GM19351 (cell line): ENCODE results near the gene BTNL3.
A peak's percentile ranks its signal among the peaks of the same experiment; 100 is the strongest.
"Not testable (repeated sequence)": the region's sequence is repeated elsewhere in the genome, so short reads cannot be mapped to it uniquely, and the experiment has no call there.

ENCODE experiments used
- ATAC-seq: cut with Tn5 transposase; IDR thresholded peaks from one replicate; pipeline ENCODE4 v1.9.1; 2021; ENCODE audit warnings: mild to moderate bottlenecking, moderate library complexity; ENCODE audit not compliant: unreplicated experiment

BTNL3 gene

DNA sequence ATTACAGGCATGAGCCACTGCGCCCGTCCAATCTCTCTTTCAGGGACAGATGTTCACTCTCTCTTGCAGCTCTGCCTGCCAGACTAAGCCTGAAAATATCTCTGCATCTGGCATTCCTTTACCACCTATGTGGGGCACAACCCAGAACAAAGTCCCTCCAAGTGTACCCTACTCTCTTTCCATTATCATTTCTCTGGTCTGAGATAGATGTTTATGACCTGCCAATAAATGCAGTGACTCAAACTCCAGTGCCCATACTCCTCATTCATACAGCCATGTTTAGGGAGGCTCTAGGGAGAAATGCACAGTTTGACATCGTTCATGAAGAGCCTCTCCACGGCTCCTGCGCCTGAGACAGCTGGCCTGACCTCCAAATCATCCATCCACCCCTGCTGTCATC lies at the start of gene BTNL3:
Gene BTNL3 (plus strand): TSS at position 255 of the 400 bp plus-strand sequence. CDS start 183 bp downstream, outside the sequence.
- ATAC-seq: no peak

- ATAC-seq: no peak
Measured at GRCh38 chr5:180950291-180950949, 38.2 kb upstream of the BTNL3 start.

DNA sequence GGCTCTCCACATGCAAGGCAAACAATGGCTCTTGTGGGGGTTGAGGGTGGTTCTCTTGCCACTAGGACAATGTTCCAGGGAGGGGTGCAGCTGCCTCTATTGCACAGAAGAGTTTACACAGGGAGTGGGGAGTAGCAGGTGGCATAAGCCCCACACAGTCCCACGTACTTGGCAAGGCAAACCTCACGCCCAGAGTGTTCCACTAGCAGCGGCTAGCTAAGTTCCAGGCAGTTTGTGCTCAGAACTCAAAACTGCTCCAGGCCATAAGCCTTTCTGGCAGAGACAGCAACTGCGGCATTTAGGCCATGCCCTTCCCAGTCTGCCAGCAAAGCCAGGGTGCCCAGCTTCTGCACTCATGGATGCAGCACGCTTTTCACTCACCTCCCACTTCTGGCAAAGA lies 29.0 kb upstream of the BTNL3 start:
- ATAC-seq: no peak

DNA sequence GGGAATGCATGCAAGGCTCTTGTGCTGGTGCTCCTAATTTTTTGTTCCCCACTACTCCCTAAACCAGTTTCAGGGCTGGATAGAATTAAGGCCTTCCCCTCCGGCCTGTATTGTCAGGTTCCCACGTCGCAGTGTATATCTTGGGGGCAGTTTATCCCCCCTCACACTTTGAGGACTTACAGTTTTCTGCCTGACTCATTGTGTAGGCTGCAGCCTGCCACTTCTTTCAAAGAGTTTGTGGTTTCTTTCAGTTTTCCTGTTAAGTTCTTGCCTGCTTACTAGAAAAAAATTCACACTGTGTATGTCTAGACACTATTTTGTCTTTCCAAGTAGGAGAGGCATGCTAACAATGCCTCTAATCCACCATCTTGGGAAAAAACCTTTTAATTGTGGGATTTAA lies 28.4 kb upstream of the BTNL3 start:
- ATAC-seq: no peak

GRCh38 chr5:180969406-180969805 lies 19.2 kb upstream of the BTNL3 start:
- no peak for ATAC-seq

- no peak for ATAC-seq
Measured at GRCh38 chr5:180970336-180970735, 18.3 kb upstream of the BTNL3 start.

DNA sequence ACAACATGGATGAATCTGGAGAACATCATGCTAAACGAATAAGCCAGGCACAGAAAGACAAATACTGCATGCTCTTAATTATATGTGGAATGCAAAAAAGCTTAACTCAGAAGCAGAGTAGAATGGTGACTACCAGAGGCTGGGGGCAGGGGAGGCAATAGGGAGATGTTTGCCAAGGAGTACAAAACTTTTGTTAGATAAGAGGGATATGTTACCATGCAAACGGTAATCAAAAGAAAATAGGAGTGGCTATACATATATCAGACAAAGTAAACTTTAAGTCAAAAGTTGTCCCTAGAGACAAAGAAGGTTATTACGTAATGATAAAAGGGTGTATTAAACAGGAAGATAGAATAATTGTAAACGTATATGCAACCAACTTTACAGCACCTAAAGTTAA lies 17.8 kb upstream of the BTNL3 start:
- no peak for ATAC-seq

GRCh38 chr5:180974612-180975315 lies 13.9 kb upstream of the BTNL3 start:
- ATAC-seq: no peak

DNA sequence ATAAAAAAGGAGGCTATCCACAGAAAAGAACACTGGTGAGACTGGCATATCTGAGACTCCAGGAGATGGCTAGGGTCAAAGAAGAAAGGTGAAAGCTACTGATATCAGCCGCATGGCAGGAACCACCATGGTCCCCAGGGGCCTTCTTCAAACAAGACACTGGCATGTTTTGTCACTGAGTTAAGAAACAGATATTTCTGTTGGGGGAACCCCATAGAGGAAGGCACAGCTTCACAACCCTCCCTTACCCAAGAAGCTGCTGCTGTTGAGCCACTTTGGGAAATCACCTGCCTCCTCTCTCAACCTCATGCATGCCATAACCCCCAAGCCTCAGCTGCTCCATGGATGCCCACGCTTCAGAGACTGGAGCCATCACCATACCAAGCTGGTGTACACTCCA lies 13.3 kb upstream of the BTNL3 start:
- peak; percentile 78 for ATAC-seq

DNA sequence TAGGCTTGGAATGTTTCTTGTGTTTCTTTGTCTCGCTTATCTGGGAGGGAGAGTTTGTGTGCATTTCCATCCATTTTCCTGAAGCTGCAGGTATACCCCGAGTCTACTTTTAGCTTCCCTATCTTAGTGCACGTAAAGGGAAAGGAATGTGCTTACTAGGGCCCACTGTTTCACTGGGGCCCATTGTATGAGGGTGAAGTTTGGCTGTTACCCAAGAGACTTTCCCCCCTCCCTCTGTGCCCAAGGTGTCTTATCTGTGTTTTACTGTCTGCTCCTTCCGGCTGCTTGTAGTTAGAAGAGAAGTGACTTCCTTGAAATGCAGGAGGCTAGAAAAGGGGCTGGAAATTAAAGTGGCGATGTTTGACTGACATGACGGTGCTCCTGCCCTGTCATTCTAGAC lies 12.1 kb upstream of the BTNL3 start:
- no peak for ATAC-seq

GRCh38 chr5:180977852-180978251 lies 10.8 kb upstream of the BTNL3 start:
- no peak for ATAC-seq

DNA sequence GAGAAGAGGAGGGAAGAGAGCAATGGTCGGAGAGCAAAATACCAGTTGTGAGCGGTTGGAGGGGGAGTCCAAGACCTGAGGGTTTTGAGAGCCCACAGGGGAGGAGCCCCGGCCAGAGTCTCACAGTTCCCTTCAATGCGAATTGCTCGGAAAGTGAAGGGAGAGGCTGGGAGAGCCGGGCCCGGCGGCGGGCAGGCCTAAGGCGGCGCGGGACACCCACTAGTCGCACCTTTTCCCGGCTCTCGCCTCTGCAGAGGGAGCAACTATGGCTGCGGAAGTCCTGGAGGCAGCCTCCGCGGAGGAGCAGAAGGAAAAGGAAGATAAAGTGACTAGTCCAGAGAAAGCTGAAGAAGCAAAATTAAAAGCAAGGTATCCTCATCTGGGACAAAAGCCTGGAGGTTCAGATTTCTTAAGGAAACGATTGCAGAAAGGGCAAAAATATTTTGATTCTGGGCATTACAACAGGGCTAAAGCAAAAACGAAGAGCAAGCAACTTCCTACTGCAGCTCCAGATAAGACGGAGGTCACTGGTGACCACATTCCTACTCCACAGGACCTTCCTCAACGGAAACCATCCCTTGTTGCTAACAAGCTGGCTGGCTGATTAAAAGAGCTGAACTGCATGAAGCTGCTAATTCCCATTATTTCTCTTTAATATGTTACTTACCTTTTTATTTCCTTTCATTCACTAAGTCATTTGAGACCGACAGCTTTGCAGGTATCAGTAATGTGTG lies 6.5 kb upstream of the BTNL3 start:
- ATAC-seq: no peak

DNA sequence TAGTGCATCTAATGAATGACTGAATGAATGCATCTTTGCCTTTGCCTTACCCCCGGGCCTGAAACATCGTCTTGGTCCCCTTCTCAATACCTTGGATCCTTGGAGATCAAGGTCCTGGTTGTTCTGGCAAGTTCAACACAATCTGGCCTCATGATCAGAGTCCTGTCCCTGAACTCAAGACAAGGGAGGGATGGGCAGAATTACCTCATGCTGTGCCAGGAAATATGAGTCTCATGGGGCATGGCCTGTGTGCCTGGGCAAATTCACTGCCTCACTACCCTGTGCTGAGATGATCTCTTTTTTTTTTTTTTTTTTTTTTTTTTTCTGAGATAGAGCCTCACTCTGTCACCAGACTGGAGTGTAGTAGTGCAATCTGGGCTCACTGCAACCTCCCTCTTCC lies 630 bp upstream of the BTNL3 start:
- ATAC-seq: no peak

- no peak for ATAC-seq
Measured at GRCh38 chr5:180990086-180990881, 1.6 kb downstream of the BTNL3 start.

- ATAC-seq: no peak
Measured at GRCh38 chr5:180990882-180991242, 2.2 kb downstream of the BTNL3 start.

- ATAC-seq: no peak
Measured at GRCh38 chr5:181001947-181002346, 13.3 kb downstream of the BTNL3 start.

DNA sequence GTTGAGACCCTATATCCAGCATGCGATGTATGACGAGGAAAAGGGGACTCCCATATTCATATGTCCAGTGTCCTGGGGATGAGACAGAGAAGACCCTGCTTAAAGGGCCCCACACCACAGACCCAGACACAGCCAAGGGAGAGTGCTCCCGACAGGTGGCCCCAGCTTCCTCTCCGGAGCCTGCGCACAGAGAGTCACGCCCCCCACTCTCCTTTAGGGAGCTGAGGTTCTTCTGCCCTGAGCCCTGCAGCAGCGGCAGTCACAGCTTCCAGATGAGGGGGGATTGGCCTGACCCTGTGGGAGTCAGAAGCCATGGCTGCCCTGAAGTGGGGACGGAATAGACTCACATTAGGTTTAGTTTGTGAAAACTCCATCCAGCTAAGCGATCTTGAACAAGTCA lies 17.1 kb downstream of the BTNL3 start:
- ATAC-seq: no peak

DNA sequence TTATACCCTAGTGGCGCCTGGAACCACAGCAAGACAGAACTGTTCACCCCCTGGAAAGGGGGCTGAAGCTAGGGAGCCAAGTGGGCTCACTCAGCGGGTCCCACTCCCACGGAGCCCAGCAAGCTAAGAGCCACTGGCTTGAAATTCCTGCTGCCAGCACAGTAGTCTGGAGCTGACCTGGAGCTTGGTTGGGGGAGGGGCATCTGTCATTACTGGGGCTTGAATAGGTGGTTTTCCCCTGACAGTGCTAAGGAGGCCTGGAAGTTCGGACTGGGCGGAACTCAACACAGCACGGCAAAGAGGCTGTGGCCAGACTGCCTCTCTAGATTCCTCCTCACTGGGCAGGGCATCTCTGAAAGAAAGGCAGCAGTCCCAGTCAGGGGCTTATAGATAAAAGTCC lies 19.5 kb downstream of the BTNL3 start:
- no peak for ATAC-seq

DNA sequence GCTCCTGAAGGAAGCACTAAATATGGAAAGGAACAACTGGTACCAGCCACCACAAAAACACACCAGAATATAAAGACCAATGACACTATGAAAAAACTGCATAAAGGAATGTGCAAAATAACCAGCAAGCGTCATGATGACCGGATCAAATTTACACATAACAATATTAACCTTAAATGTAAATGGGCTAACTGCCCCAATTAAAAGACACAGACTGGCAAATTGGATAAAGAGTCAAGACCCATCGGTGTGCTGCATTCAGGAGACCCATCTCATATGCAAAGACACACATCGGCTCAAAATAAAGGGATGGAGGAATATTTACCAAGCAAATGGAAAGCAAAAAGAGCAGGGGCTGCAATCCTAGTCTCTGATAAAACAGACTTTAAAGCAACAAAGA lies 21.4 kb downstream of the BTNL3 start:
- not testable (repeated sequence) for ATAC-seq

DNA sequence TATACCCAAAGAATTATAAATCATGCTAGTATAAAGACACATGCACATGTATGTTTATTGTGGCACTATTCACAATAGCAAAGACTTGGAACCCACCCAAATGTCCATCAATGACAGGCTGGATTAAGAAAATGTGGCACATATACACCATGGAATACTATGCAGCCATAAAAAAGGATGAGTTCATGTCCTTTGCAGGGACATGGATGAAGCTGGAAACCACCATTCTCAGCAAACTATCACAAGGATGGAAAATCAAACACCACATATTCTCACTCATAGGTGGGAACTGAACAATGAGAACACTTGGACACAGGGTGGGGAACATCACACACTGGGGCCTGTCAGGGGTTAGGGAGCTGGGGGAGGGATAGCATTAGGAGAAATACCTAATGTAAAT lies 26.0 kb downstream of the BTNL3 start:
- ATAC-seq: not testable (repeated sequence)

DNA sequence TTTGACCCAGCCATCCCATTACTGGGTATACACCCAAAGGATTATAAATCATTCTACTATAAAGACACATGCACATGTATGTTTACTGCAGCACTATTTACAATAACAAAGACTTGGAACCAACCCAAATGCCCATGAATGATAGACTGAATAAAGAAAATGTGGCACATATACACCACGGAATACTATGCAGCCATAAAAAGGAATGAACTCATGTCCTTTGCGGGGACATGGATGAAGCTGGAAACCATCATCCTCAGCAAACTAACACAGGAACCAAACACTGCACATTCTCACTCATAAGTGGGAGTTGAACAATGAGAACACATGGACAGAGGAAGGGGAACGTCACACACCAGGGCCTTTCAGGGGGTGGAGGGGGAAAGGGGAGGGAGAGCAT lies 28.8 kb downstream of the BTNL3 start:
- not testable (repeated sequence) for ATAC-seq
